ENCODE data around the gene FXYD1. TPM values are rescaled to one million over a fixed set of nuclear protein-coding genes. Genes with fewer than 3 reads are reported as not detected.

The FXYD1 gene
- total RNA-seq, 1 donor from 2014 or later: not detected

GRCh38 chr19:35142606-35143230 is 4.1 kb downstream of the FXYD1 start:
- Mint-ChIP-seq H3K4me3 (peak overlapping the region; percentile 77), H3K27ac (no peak overlapping the region), H3K4me1 (peaks cover 50% of the 10 kb centered on the region), H3K9me3 (peaks cover 3% of the 10 kb centered on the region), H3K27me3 (ENCODE audit: insufficient read depth, low read depth) (peaks cover 35% of the 10 kb centered on the region), H3K36me3 (no peaks in the 10 kb centered on the region)
- Histone ChIP-seq H3K4me1 (peaks cover 38% of the 10 kb centered on the region), H3K4me3 (peak overlapping the region; percentile 59), H3K9me3 (ENCODE audit: low read depth) (no peaks in the 10 kb centered on the region), H3K4me2 (peak overlapping the region; percentile 93), H3K27ac (no peak overlapping the region), H3K27me3 (peaks cover 58% of the 10 kb centered on the region), H4K20me1 (ENCODE audit: low read depth) (peaks cover 3% of the 10 kb centered on the region), H3K79me2 (ENCODE audit: low read depth) (no peaks in the 10 kb centered on the region), H2AFZ (replicated peaks) (peak overlapping the region; percentile 97), H3K9ac (no peak overlapping the region), H3K36me3 (no peaks in the 10 kb centered on the region), H3F3A (ENCODE audit: low read depth) (peaks cover 39% of the 10 kb centered on the region)
- TF ChIP-seq CTCF (IDR thresholded peaks at IDR 0.05) (peak; percentile 76), EZH2phosphoT487 (IDR thresholded peaks at IDR 0.05) (peak; percentile 37), EZH2 (IDR thresholded peaks at IDR 0.05) (peak; percentile 45)
- DNase-seq (ENCODE audit: low spot score): peak; percentile 84

- no peak for TF ChIP-seq CTCF (IDR thresholded peaks at IDR 0.05)
- no peak for TF ChIP-seq EZH2phosphoT487 (IDR thresholded peaks at IDR 0.05)
- TF ChIP-seq EZH2 (IDR thresholded peaks at IDR 0.05): no peak
- H3K9me3 Mint-ChIP-seq: no peaks in the 10 kb centered on the region
- peak within 1 kb of the TSS; percentile 93 for H3K4me2 ChIP-seq
- H2AFZ ChIP-seq (replicated peaks): peak within 1 kb of the TSS; percentile 97
- H3K27me3 ChIP-seq: peaks cover 58% of the 10 kb centered on the region
- peaks cover 45% of the 10 kb centered on the region for H3K4me1 Mint-ChIP-seq
- no peaks in the 10 kb centered on the region for H3K36me3 ChIP-seq
- no peaks in the 10 kb centered on the region for H3K36me3 Mint-ChIP-seq
- H3K4me3 ChIP-seq: peak within 1 kb of the TSS; percentile 59
- peaks cover 31% of the 10 kb centered on the region for H3K27me3 Mint-ChIP-seq (ENCODE audit: insufficient read depth, low read depth)
- H3F3A ChIP-seq (ENCODE audit: low read depth): peaks cover 39% of the 10 kb centered on the region
- H3K9me3 ChIP-seq (ENCODE audit: low read depth): no peaks in the 10 kb centered on the region
- no peaks in the 10 kb centered on the region for H3K79me2 ChIP-seq (ENCODE audit: low read depth)
- H3K27ac Mint-ChIP-seq: no peak within 1 kb of the TSS
- H3K27ac ChIP-seq: no peak within 1 kb of the TSS
- DNase-seq (ENCODE audit: low spot score): peak; percentile 69
- peak within 1 kb of the TSS; percentile 77 for H3K4me3 Mint-ChIP-seq
- no peak within 1 kb of the TSS for H3K9ac ChIP-seq
- H4K20me1 ChIP-seq (ENCODE audit: low read depth): peaks cover 3% of the 10 kb centered on the region
- peaks cover 37% of the 10 kb centered on the region for H3K4me1 ChIP-seq
Measured at GRCh38 chr19:35143231-35143715, 4.6 kb downstream of the FXYD1 start, which contains the start of gene FXYD7. Gene FXYD7, plus strand, starts transcription at chr19:35143255. Its CDS starts 79 bp downstream, at chr19:35143334.

GRCh38 chr19:35143818-35144217 is 5.2 kb downstream of the FXYD1 start:
- Histone ChIP-seq H3K4me1 (peaks cover 31% of the 10 kb centered on the region), H3K79me2 (ENCODE audit: low read depth) (no peaks in the 10 kb centered on the region), H3K9me3 (ENCODE audit: low read depth) (no peaks in the 10 kb centered on the region), H3K27me3 (peaks cover 58% of the 10 kb centered on the region), H4K20me1 (ENCODE audit: low read depth) (peaks cover 3% of the 10 kb centered on the region), H3K4me3 (peak overlapping the region; percentile 59), H3K4me2 (peak overlapping the region; percentile 93), H3K9ac (no peak overlapping the region), H3K27ac (no peak overlapping the region), H3F3A (ENCODE audit: low read depth) (peaks cover 39% of the 10 kb centered on the region), H2AFZ (replicated peaks) (no peak overlapping the region), H3K36me3 (no peaks in the 10 kb centered on the region)
- Mint-ChIP-seq H3K9me3 (no peaks in the 10 kb centered on the region), H3K36me3 (no peaks in the 10 kb centered on the region), H3K27me3 (ENCODE audit: insufficient read depth, low read depth) (peaks cover 31% of the 10 kb centered on the region), H3K27ac (no peak overlapping the region), H3K4me1 (peaks cover 43% of the 10 kb centered on the region), H3K4me3 (peak overlapping the region; percentile 1)
- TF ChIP-seq EZH2phosphoT487 (IDR thresholded peaks at IDR 0.05) (no peak), CTCF (IDR thresholded peaks at IDR 0.05) (no peak), EZH2 (IDR thresholded peaks at IDR 0.05) (no peak)
- no peak for DNase-seq (ENCODE audit: low spot score)

Measured in neural progenitor cell (in vitro differentiated cells).